Endothelial cell of umbilical vein (primary cell): ENCODE data around the gene KLHL24. TPM values are rescaled to one million over a fixed set of nuclear protein-coding genes. Genes with fewer than 3 reads are reported as not detected.

ENCODE experiments used
- BruUV-seq: library from RNA; stranded (reverse); fragments of 400-500 nt; replicated peaks from 2 replicates; lab custom pipeline; 2021; lab: Mats Ljungman, UMichigan
- CTCF ChIA-PET: fragments of 300-600, 350-600 bp; sonication (Branson Sonifier 250); formaldehyde crosslinking; loops from one replicate; lab custom pipeline; 2021; ENCODE audit warnings: antibody characterized with exemption, inconsistent platforms; lab: Charles Lee
- POLR2A ChIA-PET: fragments of 300-600, 350-600 bp; sonication (Branson Sonifier 250); formaldehyde crosslinking; loops from one replicate; lab custom pipeline; 2021; ENCODE audit warnings: antibody characterized with exemption, inconsistent platforms; lab: Charles Lee
- DNase-seq: peaks from one replicate; pipeline ENCODE4 v3.0.0-alpha.2; 2011; ENCODE audit warnings: low read depth, low spot score
- FAIRE-seq: peaks from 2 replicates; lab custom pipeline; 2011; peaks lifted over from hg19 to GRCh38; lab: Jason Lieb, UNC
- H2AFZ ChIP-seq: 2 replicates; pipeline ENCODE4 v1.6.0; 2012; ENCODE audit warnings: low read depth, low read length, control low read depth, inconsistent platforms
- H3K27ac ChIP-seq: 2 replicates; pipeline ENCODE4 v1.5.1; 2011; ENCODE audit warnings: low read depth, mild to moderate bottlenecking, control low read depth, low read length, moderate library complexity; ENCODE audit not compliant: insufficient read depth
- H3K27me3 ChIP-seq, 2 experiments: 2 replicates each; pipeline versions ENCODE4 v1.6.0 to v1.6.1; 2011; ENCODE audit warnings: low read length in 2 of 2, mixed read lengths in 1 of 2; ENCODE audit not compliant: control insufficient read depth in 2 of 2, insufficient read depth in 2 of 2
- H3K36me3 ChIP-seq, 2 experiments: 2 replicates in 1 of 2; 3 replicates in 1 of 2; pipeline ENCODE4 v1.5.1; 2011; ENCODE audit warnings: low read length in 2 of 2, mild to moderate bottlenecking in 1 of 2, moderate library complexity in 1 of 2; ENCODE audit not compliant: control insufficient read depth in 2 of 2, insufficient read depth in 2 of 2; ENCODE audit errors: extremely low read depth in 1 of 2
- H3K4me1 ChIP-seq: 3 replicates; pipeline ENCODE4 v1.5.1; 2011; ENCODE audit warnings: mild to moderate bottlenecking, low read length; ENCODE audit not compliant: control insufficient read depth, insufficient read depth; ENCODE audit errors: extremely low read depth
- H3K4me2 ChIP-seq: 2 replicates; pipeline ENCODE4 v1.6.1; 2011; ENCODE audit warnings: low read length, control low read depth, mixed read lengths; ENCODE audit not compliant: insufficient read depth
- H3K4me3 ChIP-seq, 3 experiments: fragments of 200-600 bp in 1 of 3; sonication (generic), shearing (Covaris generic) in 1 of 3; replicated peaks in 1 of 3; 2 replicates each; pipeline ENCODE4 v1.5.1; 2011 to 2016; ENCODE audit warnings: control low read depth in 3 of 3, low read length in 3 of 3, mild to moderate bottlenecking in 2 of 3, inconsistent platforms in 1 of 3, low read depth in 1 of 3, moderate library complexity in 1 of 3; ENCODE audit not compliant: insufficient read depth in 1 of 3
- H3K79me2 ChIP-seq: 2 replicates; pipeline ENCODE4 v1.6.0; 2012; ENCODE audit warnings: low read length, inconsistent platforms; ENCODE audit not compliant: control insufficient read depth, insufficient read depth
- H3K9ac ChIP-seq: replicated peaks from 2 replicates; pipeline ENCODE3; 2011; ENCODE audit warnings: low read length, control low read depth; ENCODE audit not compliant: insufficient read depth; ENCODE audit errors: extremely low read depth
- H3K9me1 ChIP-seq: replicated peaks from 3 replicates; pipeline ENCODE4 v1.6.0; 2011; ENCODE audit warnings: mild to moderate bottlenecking, low read length; ENCODE audit not compliant: control insufficient read depth, insufficient read depth; ENCODE audit errors: extremely low read depth
- H3K9me3 ChIP-seq: replicated peaks from 2 replicates; pipeline ENCODE4 v1.5.1; 2012; ENCODE audit warnings: low read length, inconsistent platforms; ENCODE audit not compliant: control insufficient read depth, insufficient read depth
- H4K20me1 ChIP-seq: replicated peaks from 2 replicates; pipeline ENCODE3; 2011; ENCODE audit warnings: mild to moderate bottlenecking, low read length; ENCODE audit not compliant: control insufficient read depth, insufficient read depth; ENCODE audit errors: extremely low read depth
- CTCF ChIP-seq, 2 donors: IDR thresholded peaks; 1 replicate in 1 of 2; 2 replicates in 1 of 2; pipeline ENCODE4 v1.5.1; 2011; ENCODE audit warnings: low read length in 2 of 2, mild to moderate bottlenecking in 2 of 2, moderate library complexity in 2 of 2, control low read depth in 1 of 2, inconsistent platforms in 1 of 2, low read depth in 1 of 2; ENCODE audit not compliant: insufficient read depth in 1 of 2; ENCODE audit errors: extremely low read depth in 1 of 2
- EZH2 ChIP-seq: IDR thresholded peaks from 2 replicates; pipeline ENCODE4 v1.6.1; 2012; ENCODE audit warnings: borderline replicate concordance, low read depth, mild to moderate bottlenecking, moderate library complexity, low read length, inconsistent platforms; ENCODE audit not compliant: severe bottlenecking
- FOS ChIP-seq: IDR thresholded peaks from 2 replicates; pipeline ENCODE4 v1.6.1; 2011; ENCODE audit warnings: mild to moderate bottlenecking, low read length, moderate library complexity, borderline replicate concordance; ENCODE audit not compliant: insufficient read depth
- GATA2 ChIP-seq: IDR thresholded peaks from 2 replicates; pipeline ENCODE4 v1.7.0; 2011; ENCODE audit warnings: low read depth, mild to moderate bottlenecking, moderate library complexity, mixed read lengths, low read length; ENCODE audit not compliant: insufficient read length, insufficient read depth
- JUN ChIP-seq: IDR thresholded peaks from 2 replicates; pipeline ENCODE4 v1.6.1; 2011; ENCODE audit warnings: borderline replicate concordance, low read depth; ENCODE audit not compliant: insufficient read length, insufficient read depth
- MYC ChIP-seq: IDR thresholded peaks from one replicate; pipeline ENCODE4 v1.6.1; 2011; ENCODE audit warnings: mild to moderate bottlenecking, low read depth, low read length
- POLR2A ChIP-seq: IDR thresholded peaks from 2 replicates; pipeline ENCODE4 v1.6.1; 2012; ENCODE audit warnings: low read depth, mild to moderate bottlenecking, control low read depth, low read length
- POLR2AphosphoS5 ChIP-seq: IDR thresholded peaks from 2 replicates; pipeline ENCODE4 v1.6.1; 2012; ENCODE audit warnings: low read depth, mild to moderate bottlenecking, control low read depth, low read length, moderate library complexity; ENCODE audit not compliant: insufficient read depth
- dilution Hi-C: fragments of 300-500 bp; cut with MboI; formaldehyde crosslinking; loops from one replicate; pipeline ENCODE4 v1.15.0; 2019; ENCODE audit warnings: low sequenced_read_pairs; ENCODE audit not compliant: extremely low pct_ligation_motif_present
- intact Hi-C: fragments of 100-400 bp; cut with micrococcal nuclease; formaldehyde crosslinking; loops from one replicate; pipeline ENCODE4 v1.10.0; 2022
- polyA plus RNA-seq, 4 experiments: library from polyadenylated mRNA; depleted of rRNA in 3 of 4; stranded (reverse) in 3 of 4; unstranded in 1 of 4; fragments of >200 nt; gene quantifications; 2 replicates each; pipeline versions ENCODE4 v1.2.1 to v1.2.3, GENCODE V29; 2011 to 2012; ENCODE audit warnings: missing spikeins in 1 of 4
- total RNA-seq: library from RNA; stranded (reverse); gene quantifications from 2 replicates; pipeline ENCODE4 v1.2.3, GENCODE V29; 2021
- TF ChIP-seq, protein P1 (sequence below): IDR thresholded peaks from 2 replicates; pipeline ENCODE4 v1.6.1; 2011; ENCODE audit not compliant: insufficient read depth, insufficient read length

The KLHL24 gene
- total and polyA plus RNA-seq, 2 donors (not counting 3 experiments of a cell fraction or from before 2014, with no cell fraction given): 14.0 to 46.2 TPM

DNA sequence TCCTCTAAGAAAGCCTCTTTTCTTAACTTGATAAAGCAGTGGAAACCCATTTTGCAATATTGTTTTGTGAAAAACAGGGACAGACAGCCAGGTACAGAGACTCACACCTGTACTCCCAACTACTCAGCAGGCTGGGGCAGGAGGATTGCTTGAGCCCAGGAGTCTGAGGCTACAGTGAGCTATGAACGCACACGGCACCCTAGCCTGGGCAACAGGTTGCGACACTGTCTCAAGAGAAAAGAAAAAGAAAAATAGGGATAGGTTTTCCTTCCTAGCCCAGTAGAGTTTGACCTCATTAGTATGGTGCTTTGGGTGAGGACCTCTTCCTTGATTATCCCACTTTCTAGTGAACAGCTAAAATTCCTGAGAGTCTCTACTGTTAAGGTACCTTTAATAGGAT, 44.6 kb downstream of the KLHL24 start:
- Histone ChIP-seq H2AFZ (no peak overlapping the region), H3K36me3 (peaks cover 0 to 3% of the 10 kb centered on the region in 2 experiments), H3K79me2 (no peaks in the 10 kb centered on the region), H3K9ac (no peak overlapping the region), H3K4me1 (no peaks in the 10 kb centered on the region), H3K9me3 (no peaks in the 10 kb centered on the region), H3K27ac (no peak overlapping the region), H3K4me2 (no peak overlapping the region), H4K20me1 (no peaks in the 10 kb centered on the region), H3K27me3 (no peaks in the 10 kb centered on the region), H3K4me3 (no peak overlapping the region), H3K9me1 (no peaks in the 10 kb centered on the region)
- dilution Hi-C loops: no loop called here
- no TSS peak for BruUV-seq
- DNase-seq (no peak), FAIRE-seq (no peak)
- ChIA-PET POLR2A (no interaction called here), CTCF (no interaction called here)
- TF ChIP-seq FOS: no peak
- TF ChIP-seq CTCF (IDR thresholded peaks at IDR 0.05; ENCODE audit: extremely low read depth in 1 of 2, insufficient read depth in 1 of 2, low read depth in 1 of 2, low read length in 2 of 2): no peak
- TF ChIP-seq POLR2A: no peak
- TF ChIP-seq POLR2AphosphoS5: no peak
- TF ChIP-seq JUN: no peak
- no peak for TF ChIP-seq EZH2
- TF ChIP-seq, protein P1, sequence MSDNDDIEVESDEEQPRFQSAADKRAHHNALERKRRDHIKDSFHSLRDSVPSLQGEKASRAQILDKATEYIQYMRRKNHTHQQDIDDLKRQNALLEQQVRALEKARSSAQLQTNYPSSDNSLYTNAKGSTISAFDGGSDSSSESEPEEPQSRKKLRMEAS: no peak
- TF ChIP-seq MYC: no peak
- TF ChIP-seq GATA2: no peak
- intact Hi-C loops: no loop called here
